IMR-90 (cell line): ENCODE measurements around the gene SRSF5. TPM values are rescaled to one million over a fixed set of nuclear protein-coding genes. Genes with fewer than 3 reads are reported as not detected.

Source experiments
- ATAC-seq: fragments of 200-7000 bp; cut with Tn5 transposase; 2 replicates; pipeline ENCODE4 v1.9.1; 2020; ENCODE audit warnings: low read depth, mild to moderate bottlenecking, moderate library complexity
- BruUV-seq: library from RNA; stranded (reverse); fragments of 400-500 nt; replicated peaks from 2 replicates; lab custom pipeline; 2021; lab: Mats Ljungman, UMichigan
- CTCF ChIA-PET: fragments of 300-600 bp; formaldehyde crosslinking; extraction: SDS; loops from one replicate; lab custom pipeline; 2021; ENCODE audit warnings: antibody characterized with exemption; lab: Yijun Ruan, JAX
- POLR2A ChIA-PET: fragments of 300-600 bp; sonication (Branson Sonifier 250); formaldehyde crosslinking; loops from one replicate; lab custom pipeline; 2022; ENCODE audit warnings: antibody characterized with exemption; ENCODE audit not compliant: unreplicated experiment; lab: Charles Lee
- DNase-seq: peaks from one replicate; pipeline ENCODE4 v3.0.0; 2013
- H2AFZ ChIP-seq: replicated peaks from 2 replicates; pipeline ENCODE3; 2013; ENCODE audit warnings: low read length, mild to moderate bottlenecking; ENCODE audit not compliant: poor library complexity
- H2AK5ac ChIP-seq: 2 replicates; pipeline ENCODE4 v1.6.1; 2013; ENCODE audit warnings: low read depth, low read length, inconsistent platforms
- H2AK9ac ChIP-seq: replicated peaks from 2 replicates; pipeline ENCODE3; 2013; ENCODE audit warnings: mild to moderate bottlenecking, low read depth, low read length, moderate library complexity; ENCODE audit not compliant: poor library complexity
- H2BK120ac ChIP-seq: 2 replicates; pipeline ENCODE4 v1.6.1; 2013; ENCODE audit warnings: low read depth, low read length, inconsistent platforms
- H2BK15ac ChIP-seq: 3 replicates; pipeline ENCODE4 v1.6.1; 2013; ENCODE audit warnings: low read depth, low read length, inconsistent platforms
- H2BK20ac ChIP-seq: 2 replicates; pipeline ENCODE4 v1.6.1; 2013; ENCODE audit warnings: low read depth, mild to moderate bottlenecking, inconsistent platforms, low read length, moderate library complexity
- H2BK5ac ChIP-seq: 2 replicates; pipeline ENCODE4 v1.6.1; 2013; ENCODE audit warnings: mild to moderate bottlenecking, low read depth, low read length, inconsistent platforms; ENCODE audit not compliant: poor library complexity, severe bottlenecking
- H3K14ac ChIP-seq: replicated peaks from 2 replicates; pipeline ENCODE4 v1.6.1; 2013; ENCODE audit warnings: low read depth, low read length, inconsistent platforms
- H3K18ac ChIP-seq: 2 replicates; pipeline ENCODE4 v1.6.1; 2013; ENCODE audit warnings: low read depth, low read length, control low read depth
- H3K23ac ChIP-seq: 2 replicates; pipeline ENCODE4 v1.6.1; 2013; ENCODE audit warnings: low read depth, low read length, inconsistent platforms
- H3K27ac ChIP-seq: 2 replicates; pipeline ENCODE4 v1.5.1; 2013; ENCODE audit warnings: mild to moderate bottlenecking, control low read depth, low read length; ENCODE audit not compliant: insufficient read depth
- H3K27me3 ChIP-seq: 2 replicates; pipeline ENCODE4 v1.6.1; 2013; ENCODE audit warnings: low read length; ENCODE audit not compliant: control insufficient read depth, insufficient read depth
- H3K36me3 ChIP-seq: 2 replicates; pipeline ENCODE4 v1.6.1; 2013; ENCODE audit warnings: low read length, mixed read lengths; ENCODE audit not compliant: control insufficient read depth, insufficient read depth
- H3K4ac ChIP-seq: 2 replicates; pipeline ENCODE4 v1.6.1; 2013; ENCODE audit warnings: low read depth, low read length, inconsistent platforms
- H3K4me1 ChIP-seq: 2 replicates; pipeline ENCODE4 v1.6.1; 2013; ENCODE audit warnings: low read length, mixed read lengths; ENCODE audit not compliant: control insufficient read depth, insufficient read depth
- H3K4me2 ChIP-seq: 2 replicates; pipeline ENCODE4 v1.6.1; 2013; ENCODE audit warnings: low read depth, mild to moderate bottlenecking, control low read depth, low read length, moderate library complexity
- H3K4me3 ChIP-seq: 2 replicates; pipeline ENCODE4 v1.5.1; 2013; ENCODE audit warnings: low read depth, mild to moderate bottlenecking, control low read depth, low read length, moderate library complexity; ENCODE audit not compliant: insufficient read depth
- H3K56ac ChIP-seq: 2 replicates; pipeline ENCODE4 v1.6.1; 2013; ENCODE audit warnings: low read length, inconsistent platforms; ENCODE audit not compliant: insufficient read depth; ENCODE audit errors: extremely low read depth
- H3K79me1 ChIP-seq, 2 experiments: 2 replicates each; pipeline ENCODE4 v1.6.1; 2013; ENCODE audit warnings: low read length in 2 of 2, inconsistent platforms in 1 of 2, low read depth in 1 of 2
- H3K9ac ChIP-seq: 2 replicates; pipeline ENCODE4 v1.6.1; 2013; ENCODE audit warnings: low read depth, low read length, control low read depth
- H3K9me1 ChIP-seq: 2 replicates; pipeline ENCODE4 v1.6.1; 2013; ENCODE audit warnings: low read length, inconsistent platforms; ENCODE audit not compliant: insufficient read depth
- H3K9me3 ChIP-seq: 2 replicates; pipeline ENCODE4 v1.6.1; 2013; ENCODE audit warnings: low read length; ENCODE audit not compliant: control insufficient read depth, insufficient read depth
- H4K20me1 ChIP-seq: 2 replicates; pipeline ENCODE4 v1.6.1; 2013; ENCODE audit warnings: low read length, inconsistent platforms; ENCODE audit not compliant: insufficient read depth
- H4K5ac ChIP-seq: 2 replicates; pipeline ENCODE4 v1.6.1; 2013; ENCODE audit warnings: mild to moderate bottlenecking, low read depth, low read length, control low read depth
- H4K8ac ChIP-seq, 2 experiments: 2 replicates each; pipeline ENCODE4 v1.6.1; 2013; ENCODE audit warnings: low read depth in 2 of 2, low read length in 2 of 2, control low read depth in 1 of 2, inconsistent platforms in 1 of 2
- H4K91ac ChIP-seq: 2 replicates; pipeline ENCODE4 v1.6.1; 2013; ENCODE audit warnings: low read depth, low read length, inconsistent platforms; ENCODE audit not compliant: insufficient read depth
- BHLHE40 ChIP-seq: fragments of 150-350 bp; IDR thresholded peaks from 2 replicates; pipeline ENCODE4 v1.6.1; 2016; ENCODE audit warnings: mild to moderate bottlenecking, low read depth, low read length
- CHD1 ChIP-seq: IDR thresholded peaks from 2 replicates; pipeline ENCODE4 v1.6.1; 2012; ENCODE audit warnings: low read depth, low read length, improper control_type of control experiment
- CTCF ChIP-seq: conservative IDR thresholded peaks from 2 replicates; pipeline ENCODE4 v1.5.1; 2012; ENCODE audit warnings: mild to moderate bottlenecking, low read depth, low read length, improper control_type of control experiment
- FOS ChIP-seq: fragments of 150-350 bp; IDR thresholded peaks from 2 replicates; pipeline ENCODE4 v1.6.1; 2016; ENCODE audit warnings: low read depth, low read length
- MAFK ChIP-seq: IDR thresholded peaks from 2 replicates; pipeline ENCODE4 v1.6.1; 2012; ENCODE audit warnings: low read depth, low read length, improper control_type of control experiment
- MXI1 ChIP-seq: IDR thresholded peaks from 2 replicates; pipeline ENCODE4 v1.6.1; 2012; ENCODE audit warnings: low read depth, mild to moderate bottlenecking, low read length, moderate library complexity, borderline replicate concordance
- RAD21 ChIP-seq: IDR thresholded peaks from 2 replicates; pipeline ENCODE4 v1.6.1; 2012; ENCODE audit warnings: low read length, improper control_type of control experiment
- RCOR1 ChIP-seq: IDR thresholded peaks from 2 replicates; pipeline ENCODE4 v1.6.1; 2012; ENCODE audit warnings: mild to moderate bottlenecking, low read length, improper control_type of control experiment; ENCODE audit not compliant: insufficient replicate concordance
- SMC3 ChIP-seq: fragments of 150-350 bp; IDR thresholded peaks from 2 replicates; pipeline ENCODE4 v1.6.1; 2016; ENCODE audit warnings: low read depth, mild to moderate bottlenecking, antibody characterized with exemption, low read length, moderate library complexity
- USF2 ChIP-seq: fragments of 150-350 bp; IDR thresholded peaks from 2 replicates; pipeline ENCODE4 v1.6.1; 2017; ENCODE audit warnings: mild to moderate bottlenecking, antibody characterized with exemption, low read length, low read depth
- WGBS, 2 experiments: methylation state at CpG; one replicate each; pipeline versions ENCODE4 v1.1.5 to v1.1.7; 2013; ENCODE audit warnings: missing lambda C conversion rate in 2 of 2; ENCODE audit not compliant: insufficient read length in 1 of 2; ENCODE audit errors: extremely low coverage in 2 of 2; 5-methylcytosine and 5-hydroxymethylcytosine counted together
- dilution Hi-C: fragments of 300-500 bp; cut with HindIII; formaldehyde crosslinking; loops from one replicate; pipeline ENCODE4 v1.14.3; 2018; ENCODE audit warnings: low sequenced_read_pairs; ENCODE audit not compliant: unreplicated experiment
- in situ Hi-C: fragments of 300-500 bp; cut with MboI; formaldehyde crosslinking; loops from 3 replicates; pipeline ENCODE4 v1.14.3; 2019; ENCODE audit warnings: low sequenced_read_pairs, inconsistent platforms, mixed read lengths
- intact Hi-C: fragments of 100-400 bp; cut with micrococcal nuclease; formaldehyde crosslinking; loops from 2 replicates; pipeline ENCODE4 v1.10.0; 2022
- polyA plus RNA-seq, 3 experiments: library from polyadenylated mRNA; depleted of rRNA; stranded (reverse); fragments of >200 nt; gene quantifications; 2 replicates each; pipeline ENCODE4 v1.2.3, GENCODE V29; 2012; ENCODE audit warnings: low replicate concordance in 1 of 3
- total RNA-seq: library from RNA; depleted of rRNA; stranded (reverse); fragments of >200 nt; gene quantifications from 2 replicates; pipeline ENCODE4 v1.2.3, GENCODE V29; 2012

The SRSF5 gene
- total and polyA plus RNA-seq, 2 of the 4 experiments (the other 2 are of a cell fraction): 29.4 to 229 TPM

GRCh38 chr14:69772082-69773017, 5.4 kb downstream of the SRSF5 start:
- H2BK120ac ChIP-seq: no peak overlapping the region
- CTCF ChIA-PET: no interaction called here
- H3K9me3 ChIP-seq: no peaks in the 10 kb centered on the region
- DNase-seq: no peak
- H4K20me1 ChIP-seq: peaks cover 58% of the 10 kb centered on the region
- H3K27me3 ChIP-seq: no peaks in the 10 kb centered on the region
- no peak overlapping the region for H2AK9ac ChIP-seq
- dilution Hi-C loops: no loop called here
- WGBS, 2 experiments: 100% methylated on average over 1 of the region's 11 CpGs; no CpG with 5 or more reads in 1 of the 2 experiments
- peaks cover 4% of the 10 kb centered on the region for H3K4me1 ChIP-seq
- no peak overlapping the region for H3K56ac ChIP-seq
- H3K4me2 ChIP-seq: no peak overlapping the region
- ATAC-seq: no peak
- intact Hi-C loops: no loop called here
- no peak overlapping the region for H4K5ac ChIP-seq
- H2BK5ac ChIP-seq: no peak overlapping the region
- H2AK5ac ChIP-seq: no peak overlapping the region
- H3K4ac ChIP-seq: no peak overlapping the region
- TF ChIP-seq FOS (no peak), RAD21 (no peak), MXI1 (no peak), BHLHE40 (no peak), SMC3 (no peak), RCOR1 (no peak), CHD1 (no peak), USF2 (no peak), MAFK (no peak), CTCF (no peak)
- POLR2A ChIA-PET: interaction anchor here (0.5 kb wide), 1 partner anchor 307 kb away, joined by 13 read pairs; no protein-coding TSS in a partner anchor
- no peak overlapping the region for H3K9ac ChIP-seq
- H3K18ac ChIP-seq: no peak overlapping the region
- no peak overlapping the region for H2BK15ac ChIP-seq
- H3K23ac ChIP-seq: no peak overlapping the region
- no peak overlapping the region for H3K4me3 ChIP-seq
- H2AFZ ChIP-seq: no peak overlapping the region
- BruUV-seq: no TSS peak
- H3K36me3 ChIP-seq: peaks cover 58% of the 10 kb centered on the region
- H3K14ac ChIP-seq: no peak overlapping the region
- H3K79me1 ChIP-seq: peaks cover 46 to 70% of the 10 kb centered on the region in 2 experiments
- H3K9me1 ChIP-seq: peaks cover 13% of the 10 kb centered on the region
- in situ Hi-C loops: no loop called here
- no peak overlapping the region for H4K91ac ChIP-seq
- no peak overlapping the region for H3K27ac ChIP-seq
- no peak overlapping the region for H2BK20ac ChIP-seq
- no peak overlapping the region for H4K8ac ChIP-seq
